Heart left ventricle (tissue), 13 donors: ENCODE data around the gene ARHGAP15.

Experiments
- POLR2A ChIP-seq, 2 donors: fragments of 450-650 bp; IDR thresholded peaks; one replicate each; pipeline ENCODE4 v1.6.1; 2017; ENCODE audit warnings: antibody characterized with exemption in 2 of 2, mild to moderate bottlenecking in 2 of 2, moderate library complexity in 2 of 2
- TF ChIP-seq, protein P1 (sequence below), 12 donors: fragments of 200-600 bp; sonication (generic) in 4 of 12; IDR thresholded peaks; one replicate each; pipeline versions ENCODE4 v1.5.0 to v1.8.0; 2018 to 2022; ENCODE audit warnings: antibody characterized with exemption in 12 of 12, mild to moderate bottlenecking in 5 of 12
- donor health status: ischemic (EF 13 %, LVEDD 7.1; RV severe dilation, severe dysfunction).
- donor health status: DM: no; HTN: yes; CAD: no.
- donor health status: DM: no; HTN: no; CAD: no.
- donor health status: ischemic (EF 25% LVEDD 6.9; RV normal size, moderate dysfunction).
- donor health status: ischemic (EF 25% LVEDD 5.7; RV mildly dilated, moderate dysfunction).
- donor health status: ischemic (EF 35%, LVEDD 5.7; RV mildly dilated, moderate dysfunction).
- donor health status: nonischemic (EF 11% LVEDD 7.7; RV severe dilation, severe dysfunction).
- donor health status: DM: yes; HTN: yes; CAD: no.
- donor health status: PGD.
- donor health status: ischemic (EF 29% LVEDD 5.4; RV normal size, mild dysfunction).
- donor health status: nonischemic (EF 23%, LVEDD 6.1; RV moderate dilation, normal function).

DNA sequence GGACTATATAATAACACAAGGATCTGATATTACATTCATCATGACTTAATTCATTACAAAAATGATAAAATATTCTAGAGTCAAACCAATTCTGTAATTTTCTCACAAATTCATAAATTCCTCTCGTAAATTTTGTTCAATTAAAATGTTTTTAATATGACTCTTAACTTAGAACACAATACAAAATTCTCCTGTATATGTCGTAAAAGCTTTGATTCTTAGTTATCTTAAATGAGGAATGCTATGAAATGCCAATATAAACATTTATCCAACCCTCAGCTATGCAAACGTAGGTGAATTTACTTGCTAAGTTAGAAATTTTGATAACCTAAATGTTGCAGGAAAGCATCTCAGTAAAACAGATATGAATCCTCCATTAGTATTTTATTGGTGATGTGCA, 28.9 kb downstream of the ARHGAP15 start:
- TF ChIP-seq, protein P1, sequence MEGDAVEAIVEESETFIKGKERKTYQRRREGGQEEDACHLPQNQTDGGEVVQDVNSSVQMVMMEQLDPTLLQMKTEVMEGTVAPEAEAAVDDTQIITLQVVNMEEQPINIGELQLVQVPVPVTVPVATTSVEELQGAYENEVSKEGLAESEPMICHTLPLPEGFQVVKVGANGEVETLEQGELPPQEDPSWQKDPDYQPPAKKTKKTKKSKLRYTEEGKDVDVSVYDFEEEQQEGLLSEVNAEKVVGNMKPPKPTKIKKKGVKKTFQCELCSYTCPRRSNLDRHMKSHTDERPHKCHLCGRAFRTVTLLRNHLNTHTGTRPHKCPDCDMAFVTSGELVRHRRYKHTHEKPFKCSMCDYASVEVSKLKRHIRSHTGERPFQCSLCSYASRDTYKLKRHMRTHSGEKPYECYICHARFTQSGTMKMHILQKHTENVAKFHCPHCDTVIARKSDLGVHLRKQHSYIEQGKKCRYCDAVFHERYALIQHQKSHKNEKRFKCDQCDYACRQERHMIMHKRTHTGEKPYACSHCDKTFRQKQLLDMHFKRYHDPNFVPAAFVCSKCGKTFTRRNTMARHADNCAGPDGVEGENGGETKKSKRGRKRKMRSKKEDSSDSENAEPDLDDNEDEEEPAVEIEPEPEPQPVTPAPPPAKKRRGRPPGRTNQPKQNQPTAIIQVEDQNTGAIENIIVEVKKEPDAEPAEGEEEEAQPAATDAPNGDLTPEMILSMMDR (IDR thresholded peaks at IDR 0.05): no peak
- no peak for TF ChIP-seq POLR2A (IDR thresholded peaks at IDR 0.05)
